Heart left ventricle (tissue), 16 donors: ENCODE data around the gene VPS26A. TPM values are rescaled to one million over a fixed set of nuclear protein-coding genes. Genes with fewer than 3 reads are reported as not detected.

Source experiments
- ATAC-seq, 4 donors: fragments of 200-7000 bp; cut with Tn5 transposase; one replicate each; pipeline ENCODE4 v1.9.1; 2020 to 2022; ENCODE audit warnings: moderate library complexity in 4 of 4, mild to moderate bottlenecking in 3 of 4, moderate number of reproducible peaks in 1 of 4
- DNase-seq, 5 donors: peaks; one replicate each; pipeline ENCODE4 v3.0.0-alpha.2; 2020
- H3K27ac ChIP-seq, 12 donors: fragments of 200-600 bp; sonication (generic) in 4 of 12; one replicate each; pipeline versions ENCODE4 v1.5.0 to v1.8.0; 2016 to 2022; ENCODE audit warnings: mild to moderate bottlenecking in 2 of 12
- H3K27me3 ChIP-seq, 9 donors: fragments of 200-600 bp; sonication (generic) in 2 of 9; one replicate each; pipeline versions ENCODE4 v1.5.1 to v1.8.0; 2016 to 2022; ENCODE audit warnings: mild to moderate bottlenecking in 3 of 9
- H3K36me3 ChIP-seq, 9 donors: fragments of 200-600 bp; sonication (generic) in 2 of 9; one replicate each; pipeline versions ENCODE4 v1.5.0 to v1.8.0; 2018 to 2022; ENCODE audit warnings: mild to moderate bottlenecking in 2 of 9
- H3K4me1 ChIP-seq, 12 donors: fragments of 200-600 bp; sonication (generic) in 4 of 12; one replicate each; pipeline versions ENCODE4 v1.5.0 to v1.8.0; 2016 to 2022; ENCODE audit warnings: mild to moderate bottlenecking in 3 of 12
- H3K4me3 ChIP-seq, 12 donors: fragments of 200-600 bp; sonication (generic) in 4 of 12; one replicate each; pipeline versions ENCODE4 v1.5.0 to v1.8.0; 2017 to 2022; ENCODE audit warnings: mild to moderate bottlenecking in 9 of 12, moderate library complexity in 4 of 12
- H3K9me3 ChIP-seq, 12 donors: fragments of 200-600 bp; sonication (generic) in 4 of 12; one replicate each; pipeline versions ENCODE4 v1.5.0 to v1.8.0; 2016 to 2022; ENCODE audit warnings: mild to moderate bottlenecking in 1 of 12
- CTCF ChIP-seq, 12 donors: fragments of 200-600 bp; sonication (generic) in 4 of 12; IDR thresholded peaks; one replicate each; pipeline versions ENCODE4 v1.5.0 to v1.8.0; 2018 to 2022; ENCODE audit warnings: antibody characterized with exemption in 12 of 12, mild to moderate bottlenecking in 5 of 12
- POLR2A ChIP-seq, 2 donors: fragments of 450-650 bp; IDR thresholded peaks; one replicate each; pipeline ENCODE4 v1.6.1; 2017; ENCODE audit warnings: antibody characterized with exemption in 2 of 2, mild to moderate bottlenecking in 2 of 2, moderate library complexity in 2 of 2
- WGBS, 4 donors: extraction: QIAGEN DNeasy Blood & Tissue Kit in 2 of 4; methylation state at CpG; one replicate each; pipeline versions ENCODE4 v1.1.5 to v1.1.7; 2013 to 2018; 5-methylcytosine and 5-hydroxymethylcytosine counted together
- intact Hi-C, 10 donors: fragments of 100-400 bp; cut with DNase I; formaldehyde crosslinking; loops; one replicate each; pipeline versions ENCODE4 v1.11.1 to v1.14.2; 2022
- polyA plus RNA-seq, 2 donors: library from polyadenylated mRNA; stranded (reverse); fragments of 200-250 nt; gene quantifications; one replicate each; pipeline ENCODE4 v1.2.3, GENCODE V29; 2013
- total RNA-seq, 9 donors: library from RNA; depleted of rRNA in 2 of 9; stranded (reverse); fragments of >200 nt in 2 of 9; fragmentation: NEBNext Ultra II Directional in 3 of 9; extraction: Animal tissue kit (Norgen Biotek cat#: 25700) in 3 of 9; gene quantifications; one replicate each; pipeline versions ENCODE4 v1.1.0 to v1.2.4, GENCODE V29; 2016 to 2023
- donor health status: ischemic (EF 13 %, LVEDD 7.1; RV severe dilation, severe dysfunction).
- donor health status: healthy with polysubstance abuse.
- donor health status: DM: no; HTN: yes; CAD: no.
- donor health status: DM: no; HTN: no; CAD: no.
- donor health status: ischemic (EF 25% LVEDD 6.9; RV normal size, moderate dysfunction).
- donor health status: ischemic (EF 25% LVEDD 5.7; RV mildly dilated, moderate dysfunction).
- donor health status: healthy.
- donor health status: DM: yes; HTN: yes; CAD: no.
- donor health status: ischemic (EF 35%, LVEDD 5.7; RV mildly dilated, moderate dysfunction).
- donor health status: nonischemic (EF 11% LVEDD 7.7; RV severe dilation, severe dysfunction).
- donor health status: DM: yes; HTN: yes; CAD: no.
- donor health status: PGD.
- donor health status: ischemic (EF 29% LVEDD 5.4; RV normal size, mild dysfunction).
- donor health status: nonischemic (EF 23%, LVEDD 6.1; RV moderate dilation, normal function).

The VPS26A gene
- total and polyA plus RNA-seq, 11 donors = 15.5 to 42.3 (median 34.4) TPM

DNA sequence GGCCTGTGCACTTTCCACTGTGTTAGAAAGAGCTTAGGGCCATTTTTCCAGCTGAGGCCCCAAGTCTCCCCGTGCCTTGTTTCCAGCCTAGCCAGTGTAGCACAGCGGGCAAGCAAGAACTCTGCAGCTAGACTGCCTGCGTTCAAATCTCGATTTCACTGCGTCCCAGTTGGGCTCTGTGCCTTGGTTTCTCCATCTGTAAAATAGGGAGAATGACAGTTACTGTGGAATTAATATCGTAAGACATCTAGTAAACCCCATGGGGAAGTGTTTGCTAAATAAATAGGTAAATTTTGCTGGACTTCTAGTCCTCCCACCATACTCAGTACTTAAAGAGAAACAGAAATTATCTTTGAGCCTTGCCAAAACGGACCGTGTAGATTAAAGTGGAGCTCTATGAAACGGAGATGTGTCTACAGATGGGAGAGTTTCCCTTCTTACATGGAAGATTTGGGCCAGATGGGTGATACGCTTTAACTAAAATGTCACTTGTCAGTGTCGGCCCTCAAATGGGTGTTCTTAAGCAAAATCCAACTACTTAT lies 92.7 kb downstream of the VPS26A start:
- intact Hi-C loops = no loop called here
- H3K27ac ChIP-seq = no peak overlapping the region
- TF ChIP-seq CTCF (IDR thresholded peaks at IDR 0.05) (no peak), POLR2A (IDR thresholded peaks at IDR 0.05) (no peak)
- H3K9me3 ChIP-seq = peaks cover 0 to 5% (median 0%) of the 10 kb centered on the region in 12 donors
- no peak overlapping the region for H3K4me3 ChIP-seq
- DNase-seq (no peak), ATAC-seq (no peak)
- peaks cover 0 to 32% (median 0%) of the 10 kb centered on the region in 12 donors for H3K4me1 ChIP-seq
- H3K36me3 ChIP-seq = no peaks in the 10 kb centered on the region
- 84 to 93% (median 89%) methylated on average over 11 of the region's 11 CpGs for WGBS, 4 donors
- H3K27me3 ChIP-seq = peaks cover 0 to 6% (median 0%) of the 10 kb centered on the region in 9 donors

- H3K36me3 ChIP-seq = no peaks in the 10 kb centered on the region
- 81 to 85% (median 83%) methylated on average over 4 of the region's 4 CpGs for WGBS, 4 donors
- intact Hi-C loops = no loop called here
- H3K27me3 ChIP-seq = peaks cover 0 to 6% (median 0%) of the 10 kb centered on the region in 9 donors
- TF ChIP-seq CTCF (IDR thresholded peaks at IDR 0.05) (no peak), POLR2A (IDR thresholded peaks at IDR 0.05) (no peak)
- no peak overlapping the region for H3K27ac ChIP-seq
- no peak for DNase-seq
- ATAC-seq = no peak
- peaks cover 0 to 38% (median 0%) of the 10 kb centered on the region in 12 donors for H3K4me1 ChIP-seq
- no peak overlapping the region for H3K4me3 ChIP-seq
- peaks cover 0 to 5% (median 0%) of the 10 kb centered on the region in 12 donors for H3K9me3 ChIP-seq
These were observed 93.3 kb downstream of the VPS26A start for GRCh38 chr10:69217119-69217754.

GRCh38 chr10:69218831-69219230 lies 94.9 kb downstream of the VPS26A start:
- Histone ChIP-seq H3K4me3 (no peak overlapping the region), H3K9me3 (peaks cover 0 to 5% (median 0%) of the 10 kb centered on the region in 12 donors), H3K27me3 (peaks cover 0 to 6% (median 0%) of the 10 kb centered on the region in 9 donors), H3K27ac (no peak overlapping the region), H3K4me1 (peaks cover 0 to 39% (median 0%) of the 10 kb centered on the region in 12 donors), H3K36me3 (no peaks in the 10 kb centered on the region)
- WGBS, 4 donors = 89 to 95% (median 90%) methylated on average over 6 of the region's 6 CpGs
- ATAC-seq = no peak
- intact Hi-C loops = no loop called here
- no peak for DNase-seq
- TF ChIP-seq CTCF (IDR thresholded peaks at IDR 0.05) = no peak
- no peak for TF ChIP-seq POLR2A (IDR thresholded peaks at IDR 0.05)

DNA sequence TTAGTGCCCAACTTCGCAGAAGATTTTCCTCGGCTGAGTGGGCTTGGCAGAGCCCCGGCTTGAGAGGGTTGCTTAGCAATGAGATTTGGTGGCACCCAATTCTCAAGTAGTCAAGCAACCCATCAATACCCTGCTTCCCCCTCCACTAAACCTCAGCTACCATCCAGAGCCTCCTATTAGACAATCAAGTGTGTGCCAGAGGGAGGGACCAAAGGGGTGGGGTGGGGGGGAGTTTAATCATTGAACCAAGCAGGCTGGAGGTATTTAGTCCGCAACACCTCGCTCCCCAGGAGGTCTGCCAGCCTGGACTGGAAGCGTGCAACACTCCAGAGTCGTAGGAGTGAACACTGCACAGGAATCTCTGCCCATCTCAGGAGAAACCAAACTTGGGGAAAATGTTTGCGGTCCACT lies 96.1 kb downstream of the VPS26A start, which contains the start of gene HKDC1:
Gene HKDC1, plus strand, starts transcription at position 292 of the 411 bp plus-strand sequence. Its CDS starts 104 bp downstream, at position 396.
- Histone ChIP-seq H3K9me3 (no peaks in the 10 kb centered on the region), H3K27me3 (peaks cover 0 to 6% (median 0%) of the 10 kb centered on the region in 9 donors), H3K4me3 (no peak within 1 kb of the TSS), H3K4me1 (peaks cover 0 to 36% (median 0%) of the 10 kb centered on the region in 12 donors), H3K27ac (no peak within 1 kb of the TSS), H3K36me3 (no peaks in the 10 kb centered on the region)
- WGBS, 4 donors = 73 to 85% (median 78%) methylated on average over 8 of the region's 8 CpGs
- TF ChIP-seq CTCF (IDR thresholded peaks at IDR 0.05) (no peak), POLR2A (IDR thresholded peaks at IDR 0.05) (no peak)
- intact Hi-C loops = no loop called here
- no peak for DNase-seq
- ATAC-seq = no peak
